ENCODE results near the gene CAPZA1. TPM values are rescaled to one million over a fixed set of nuclear protein-coding genes. Genes with fewer than 3 reads are reported as not detected.

Gene CAPZA1
- total and polyA plus RNA-seq, 4 donors: 28.6 to 74.8 (median 48.9) TPM

DNA sequence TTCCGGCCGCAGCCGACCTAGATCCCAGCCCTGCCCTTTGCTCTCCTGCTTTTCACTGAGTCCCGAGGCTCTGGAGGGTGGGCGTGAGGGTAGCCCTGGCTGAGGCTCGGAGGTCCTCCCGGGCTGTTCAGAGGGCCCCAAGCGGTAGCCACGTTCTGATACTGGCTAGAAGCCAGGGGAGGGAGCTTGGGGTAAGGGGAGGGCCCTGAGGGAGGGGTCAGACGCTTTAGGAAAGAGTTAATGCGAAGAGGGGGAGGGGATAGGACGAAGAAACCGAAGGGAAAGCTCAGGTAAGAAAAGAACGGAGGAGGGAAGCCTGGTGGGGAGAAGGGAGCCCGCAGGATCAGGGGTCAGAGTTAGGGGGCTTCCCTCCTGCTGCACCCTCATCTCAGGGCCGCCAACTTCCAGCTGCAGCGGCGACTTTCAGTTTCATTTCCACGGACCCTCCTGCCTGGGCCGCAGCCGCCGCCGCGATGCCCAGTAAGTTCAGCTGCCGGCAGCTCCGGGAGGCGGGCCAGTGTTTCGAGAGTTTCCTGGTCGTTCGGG is 54.9 kb downstream of the CAPZA1 start, which contains the start of gene MOV10 (continued):
- TF ChIP-seq MAX (IDR thresholded peaks at IDR 0.05) (no peak), HNF4A (conservative IDR thresholded peaks at IDR 0.05) (no peak), FOXA2 (IDR thresholded peaks at IDR 0.05) (no peak), RXRA (IDR thresholded peaks at IDR 0.05) (peak in 1 of 2 donors; percentile 9), GABPA (IDR thresholded peaks at IDR 0.05 in 1 of 2, conservative IDR thresholded peaks at IDR 0.05 in 1 of 2) (no peak), SP1 (IDR thresholded peaks at IDR 0.05) (peak; percentile 48), JUND (IDR thresholded peaks at IDR 0.05) (no peak), HNF4G (IDR thresholded peaks at IDR 0.05) (peak; percentile 13), TAF1 (conservative IDR thresholded peaks at IDR 0.05) (peak; percentile 48), NR2F2 (IDR thresholded peaks at IDR 0.05) (peak; percentile 48)

- peak overlapping the region; percentile 89 to 96 for H3K27ac ChIP-seq (ENCODE audit: low read depth in 1 of 2, low read length in 2 of 2)
- H3K9ac ChIP-seq (ENCODE audit: low read depth in 1 of 2, low read length in 2 of 2): peak overlapping the region; percentile 79 to 82
- H3K4me1 ChIP-seq (ENCODE audit: control insufficient read depth in 4 of 4, insufficient read depth in 4 of 4, low read length in 3 of 4): peaks cover 0 to 26% (median 21%) of the 10 kb centered on the region in 4 donors
- under 1% methylated on average over 68 of the region's 68 CpGs for WGBS
- H3K27me3 ChIP-seq (ENCODE audit: control insufficient read depth in 4 of 4, insufficient read depth in 4 of 4, low read length in 3 of 4): no peaks in the 10 kb centered on the region
- no peaks in the 10 kb centered on the region for H3K9me3 ChIP-seq (ENCODE audit: control insufficient read depth in 4 of 4, low read length in 3 of 4)
- peaks cover 2 to 7% (median 7%) of the 10 kb centered on the region in 4 donors for H3K36me3 ChIP-seq (ENCODE audit: control insufficient read depth in 4 of 4, insufficient read depth in 3 of 4, low read depth in 1 of 4, low read length in 3 of 4)
- TF ChIP-seq, protein P1, sequence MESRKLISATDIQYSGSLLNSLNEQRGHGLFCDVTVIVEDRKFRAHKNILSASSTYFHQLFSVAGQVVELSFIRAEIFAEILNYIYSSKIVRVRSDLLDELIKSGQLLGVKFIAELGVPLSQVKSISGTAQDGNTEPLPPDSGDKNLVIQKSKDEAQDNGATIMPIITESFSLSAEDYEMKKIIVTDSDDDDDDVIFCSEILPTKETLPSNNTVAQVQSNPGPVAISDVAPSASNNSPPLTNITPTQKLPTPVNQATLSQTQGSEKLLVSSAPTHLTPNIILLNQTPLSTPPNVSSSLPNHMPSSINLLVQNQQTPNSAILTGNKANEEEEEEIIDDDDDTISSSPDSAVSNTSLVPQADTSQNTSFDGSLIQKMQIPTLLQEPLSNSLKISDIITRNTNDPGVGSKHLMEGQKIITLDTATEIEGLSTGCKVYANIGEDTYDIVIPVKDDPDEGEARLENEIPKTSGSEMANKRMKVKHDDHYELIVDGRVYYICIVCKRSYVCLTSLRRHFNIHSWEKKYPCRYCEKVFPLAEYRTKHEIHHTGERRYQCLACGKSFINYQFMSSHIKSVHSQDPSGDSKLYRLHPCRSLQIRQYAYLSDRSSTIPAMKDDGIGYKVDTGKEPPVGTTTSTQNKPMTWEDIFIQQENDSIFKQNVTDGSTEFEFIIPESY (IDR thresholded peaks at IDR 0.05): no peak
- peak overlapping the region; percentile 71 to 98 (median 94) for H3K4me3 ChIP-seq (ENCODE audit: low read depth in 1 of 3, low read length in 3 of 3)
- DNase-seq (ENCODE audit: low spot score): peak; percentile 64
These were observed 55.5 kb downstream of the CAPZA1 start for GRCh38 chr1:112674986-112675727.

DNA sequence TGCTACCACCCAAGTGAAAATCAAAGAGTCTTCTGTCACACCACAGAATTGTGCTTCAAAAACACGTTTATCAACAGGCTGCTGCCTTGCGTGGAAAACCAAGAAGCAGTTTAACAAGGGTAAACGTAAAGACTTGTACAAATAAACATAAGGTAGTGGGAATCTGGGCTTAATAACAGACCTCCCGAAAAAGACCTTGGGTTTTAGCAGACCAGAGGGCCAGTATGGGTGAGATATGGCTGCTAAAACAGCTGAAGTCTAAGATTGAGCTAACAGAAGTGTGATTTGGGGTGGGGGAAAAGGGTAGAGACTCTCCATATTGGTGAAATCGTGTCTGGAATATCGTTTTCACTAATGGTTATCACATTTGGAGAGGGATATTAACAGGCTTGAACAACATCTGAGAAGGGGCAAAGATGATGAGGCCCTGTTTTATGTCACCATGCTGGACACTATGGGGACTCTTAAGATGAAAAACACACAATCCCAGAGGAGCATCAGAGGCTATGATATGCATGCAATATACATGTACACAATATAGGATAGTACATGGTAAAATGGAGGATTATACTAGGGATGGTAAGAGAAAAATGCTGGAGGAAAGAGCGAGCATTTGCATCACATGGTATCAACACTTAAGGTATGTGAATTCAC is 56.2 kb downstream of the CAPZA1 start:
- TF ChIP-seq HNF4G (IDR thresholded peaks at IDR 0.05) (no peak), GABPA (IDR thresholded peaks at IDR 0.05 in 1 of 2, conservative IDR thresholded peaks at IDR 0.05 in 1 of 2) (no peak), MAX (IDR thresholded peaks at IDR 0.05) (no peak), EGR1 (IDR thresholded peaks at IDR 0.05; ENCODE audit: low read depth in 2 of 2) (no peak), YY1 (IDR thresholded peaks at IDR 0.05) (peak; percentile 14)
- Histone ChIP-seq H3K4me3 (ENCODE audit: low read depth in 1 of 3, low read length in 3 of 3) (peak overlapping the region; percentile 71 to 98 (median 94)), H3K9ac (ENCODE audit: low read depth in 1 of 2, low read length in 2 of 2) (peak overlapping the region; percentile 29 to 79), H3K36me3 (ENCODE audit: control insufficient read depth in 4 of 4, insufficient read depth in 3 of 4, low read depth in 1 of 4, low read length in 3 of 4) (peaks cover under 1 to 7% (median 4%) of the 10 kb centered on the region in 4 donors), H3K27me3 (ENCODE audit: control insufficient read depth in 4 of 4, insufficient read depth in 4 of 4, low read length in 3 of 4) (no peaks in the 10 kb centered on the region), H3K4me1 (ENCODE audit: control insufficient read depth in 4 of 4, insufficient read depth in 4 of 4, low read length in 3 of 4) (peaks cover 0 to 26% (median 21%) of the 10 kb centered on the region in 4 donors), H3K27ac (ENCODE audit: low read depth in 1 of 2, low read length in 2 of 2) (peak overlapping the region; percentile 89 to 96), H3K9me3 (ENCODE audit: control insufficient read depth in 4 of 4, low read length in 3 of 4) (no peaks in the 10 kb centered on the region)
- DNase-seq (ENCODE audit: low spot score): no peak
- WGBS: 45% methylated on average over 7 of the region's 7 CpGs
